22Rv1 (cell line): Measurements from ENCODE around the gene PPP6R3.
"Not testable (repeated sequence)": the region's sequence is repeated elsewhere in the genome, so short reads cannot be mapped to it uniquely, and the experiment has no call there.

Experiments
- CTCF ChIP-seq: fragments of 450-650 bp; IDR thresholded peaks from 2 replicates; pipeline ENCODE4 v1.5.1; 2017; ENCODE audit warnings: mild to moderate bottlenecking
- ZFX ChIP-seq: fragments of 450-650 bp; IDR thresholded peaks from 2 replicates; pipeline ENCODE4 v1.6.1; 2017; ENCODE audit warnings: antibody characterized with exemption, borderline replicate concordance

GRCh38 chr11:68434159-68434558 is 26.4 kb upstream of the PPP6R3 start:
- TF ChIP-seq CTCF, ZFX: not testable (repeated sequence)
